OCI-LY3 (cell line): ENCODE data around the gene MLXIPL.

Experiments used
- CTCF ChIP-seq: fragments of 200-600, 300-600 bp; sonication (generic); IDR thresholded peaks from 2 replicates; pipeline ENCODE4 v1.5.1; 2014; ENCODE audit warnings: antibody characterized with exemption, low read length, low read depth
- EZH2phosphoT487 ChIP-seq: fragments of 200-600 bp; shearing (Covaris generic); IDR thresholded peaks from 2 replicates; pipeline ENCODE4 v1.6.1; 2018; ENCODE audit warnings: antibody characterized with exemption, mixed run types, low read depth

GRCh38 chr7:73633844-73634243 is 9.5 kb upstream of the MLXIPL start:
- no peak for TF ChIP-seq CTCF
- TF ChIP-seq EZH2phosphoT487 = no peak
